Esophagus squamous epithelium (tissue), 4 donors: Measurements from ENCODE around the gene KIF26A.

ENCODE experiments used
- POLR2A ChIP-seq, 4 donors: fragments of 450-650 bp; IDR thresholded peaks; one replicate each; pipeline ENCODE4 v1.6.1; 2017; ENCODE audit warnings: antibody characterized with exemption in 4 of 4, mild to moderate bottlenecking in 4 of 4, moderate library complexity in 3 of 4
- TF ChIP-seq, protein P1 (sequence below), 6 experiments: fragments of 450-650 bp in 4 of 6; fragments of 200-600 bp in 2 of 6; sonication (generic) in 2 of 6; IDR thresholded peaks; one replicate each; pipeline ENCODE4 v1.5.1; 2016 to 2019; ENCODE audit warnings: antibody characterized with exemption in 6 of 6, mild to moderate bottlenecking in 4 of 6, moderate library complexity in 4 of 6

DNA sequence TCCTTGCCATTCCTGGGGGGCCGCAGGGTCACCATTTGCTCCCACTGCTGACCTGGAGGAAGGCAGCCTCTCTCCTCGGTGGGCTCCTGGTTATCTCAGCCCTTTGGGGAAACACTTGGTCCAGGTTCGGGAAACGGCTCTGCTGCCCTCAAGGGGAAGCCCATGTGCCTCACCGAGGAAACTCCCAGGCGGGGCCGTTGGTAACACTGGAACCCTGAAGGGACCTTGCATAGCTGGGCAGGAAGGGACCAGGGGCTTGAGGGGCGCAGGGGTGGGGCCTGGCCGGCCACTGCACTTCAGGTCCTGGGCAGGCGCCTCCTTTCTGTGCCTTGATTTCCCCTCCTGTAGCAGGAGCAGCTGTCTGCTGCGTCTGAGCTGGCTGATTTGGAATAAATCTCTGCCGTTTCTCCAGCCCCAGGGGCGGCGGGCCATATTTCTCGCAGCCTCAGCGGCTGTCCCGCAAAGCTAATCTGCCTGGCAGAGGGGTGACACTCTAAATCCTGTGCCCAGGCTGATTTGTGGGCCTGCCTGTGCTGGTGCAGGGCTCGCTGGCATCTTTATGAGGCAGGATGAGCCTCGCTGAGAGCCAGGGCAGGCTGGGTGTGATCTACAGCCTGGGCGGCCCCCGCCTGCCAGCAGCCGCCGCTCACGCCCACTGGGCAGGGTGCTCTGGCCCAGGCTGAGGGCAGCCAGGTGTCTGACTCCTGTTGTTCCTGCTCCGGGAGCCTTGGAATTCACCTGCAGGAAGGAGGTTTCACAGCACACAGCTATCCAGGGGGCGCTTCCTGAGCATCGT lies 49.7 kb downstream of the KIF26A start:
- TF ChIP-seq, protein P1, sequence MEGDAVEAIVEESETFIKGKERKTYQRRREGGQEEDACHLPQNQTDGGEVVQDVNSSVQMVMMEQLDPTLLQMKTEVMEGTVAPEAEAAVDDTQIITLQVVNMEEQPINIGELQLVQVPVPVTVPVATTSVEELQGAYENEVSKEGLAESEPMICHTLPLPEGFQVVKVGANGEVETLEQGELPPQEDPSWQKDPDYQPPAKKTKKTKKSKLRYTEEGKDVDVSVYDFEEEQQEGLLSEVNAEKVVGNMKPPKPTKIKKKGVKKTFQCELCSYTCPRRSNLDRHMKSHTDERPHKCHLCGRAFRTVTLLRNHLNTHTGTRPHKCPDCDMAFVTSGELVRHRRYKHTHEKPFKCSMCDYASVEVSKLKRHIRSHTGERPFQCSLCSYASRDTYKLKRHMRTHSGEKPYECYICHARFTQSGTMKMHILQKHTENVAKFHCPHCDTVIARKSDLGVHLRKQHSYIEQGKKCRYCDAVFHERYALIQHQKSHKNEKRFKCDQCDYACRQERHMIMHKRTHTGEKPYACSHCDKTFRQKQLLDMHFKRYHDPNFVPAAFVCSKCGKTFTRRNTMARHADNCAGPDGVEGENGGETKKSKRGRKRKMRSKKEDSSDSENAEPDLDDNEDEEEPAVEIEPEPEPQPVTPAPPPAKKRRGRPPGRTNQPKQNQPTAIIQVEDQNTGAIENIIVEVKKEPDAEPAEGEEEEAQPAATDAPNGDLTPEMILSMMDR (IDR thresholded peaks at IDR 0.05), result no peak
- TF ChIP-seq POLR2A (IDR thresholded peaks at IDR 0.05), result no peak
